ENCODE results near the gene NR1H3.

- TF ChIP-seq CTCF (IDR thresholded peaks at IDR 0.05), result no peak
- TF ChIP-seq POLR2A (IDR thresholded peaks at IDR 0.05), result no peak
- no peak for TF ChIP-seq EP300 (IDR thresholded peaks at IDR 0.05)
These were observed 30.3 kb downstream of the NR1H3 start for GRCh38 chr11:47288066-47288465.
